ENCODE data around the gene KCNJ10. TPM values are rescaled to one million over a fixed set of nuclear protein-coding genes. Genes with fewer than 3 reads are reported as not detected.

Gene KCNJ10
- total RNA-seq, 1 donor from 2014 or later, result 1.6 TPM

- DNase-seq, result no peak
These were observed 108.3 kb downstream of the KCNJ10 start for GRCh38 chr1:159961636-159962035.

GRCh38 chr1:159960721-159961381 lies 109.1 kb downstream of the KCNJ10 start:
- DNase-seq, result no peak

GRCh38 chr1:159959451-159959850 lies 110.5 kb downstream of the KCNJ10 start:
- no peak for DNase-seq

GRCh38 chr1:159958719-159959380 lies 111.1 kb downstream of the KCNJ10 start:
- no peak for DNase-seq

- DNase-seq, result no peak
These were observed 112.1 kb downstream of the KCNJ10 start for GRCh38 chr1:159957824-159958268.

- no peak for DNase-seq
These were observed 114.5 kb downstream of the KCNJ10 start for GRCh38 chr1:159955456-159955855.

GRCh38 chr1:159953536-159954515 lies 116.1 kb downstream of the KCNJ10 start, which contains the start of gene SLAMF9:
SLAMF9 (minus strand) TSS chr1:159954237; CDS start chr1:159954137, 100 bp downstream.
- no peak for DNase-seq

GRCh38 chr1:159952932-159953331 lies 117.0 kb downstream of the KCNJ10 start:
- DNase-seq, result no peak

- DNase-seq, result no peak
These were observed 118.4 kb downstream of the KCNJ10 start for GRCh38 chr1:159951551-159951950.

GRCh38 chr1:159951016-159951415 lies 118.9 kb downstream of the KCNJ10 start:
- no peak for DNase-seq

- no peak for DNase-seq
These were observed 120.0 kb downstream of the KCNJ10 start for GRCh38 chr1:159949981-159950381.

- DNase-seq, result no peak
These were observed 120.8 kb downstream of the KCNJ10 start for GRCh38 chr1:159949123-159949522.

Other genes starting within 250 kb of the KCNJ10 start
- gene SLAMF8, start 243.3 kb downstream of the KCNJ10 start, total RNA-seq, result not detected
- not detected for gene VSIG8, start 207.5 kb downstream of the KCNJ10 start, total RNA-seq
- gene CFAP45, start 170.0 kb downstream of the KCNJ10 start, total RNA-seq, result 0.47 TPM
- 28.1 TPM for gene TAGLN2, start 144.7 kb downstream of the KCNJ10 start, total RNA-seq
- 5.9 TPM for gene IGSF9, start 124.5 kb downstream of the KCNJ10 start, total RNA-seq
- gene SLAMF9, start 115.9 kb downstream of the KCNJ10 start, total RNA-seq, result not detected
- 9.5 TPM for gene PIGM, start 38.2 kb downstream of the KCNJ10 start, total RNA-seq
- gene KCNJ9, start 11.4 kb upstream of the KCNJ10 start, total RNA-seq, result 14.7 TPM
- gene IGSF8, start 28.5 kb upstream of the KCNJ10 start, total RNA-seq, result 49.8 TPM
- gene ATP1A2, start 45.6 kb upstream of the KCNJ10 start, total RNA-seq, result 47.1 TPM
- 0.31 TPM for gene ATP1A4, start 81.4 kb upstream of the KCNJ10 start, total RNA-seq
- 3.4 TPM for gene CASQ1, start 120.4 kb upstream of the KCNJ10 start, total RNA-seq
- 99.0 TPM for gene PEA15, start 135.2 kb upstream of the KCNJ10 start, total RNA-seq
- gene DCAF8, start 192.4 kb upstream of the KCNJ10 start, total RNA-seq, result 64.6 TPM
- 32.9 TPM for gene PEX19, start 215.0 kb upstream of the KCNJ10 start, total RNA-seq